CD4-positive, alpha-beta T cell (primary cell): ENCODE results near the gene CD247. TPM values are rescaled to one million over a fixed set of nuclear protein-coding genes. Genes with fewer than 3 reads are reported as not detected.

Experiments used
- ATAC-seq: fragments of 200-7000 bp; cut with Tn5 transposase; one replicate; pipeline ENCODE4 v1.10.0; 2022; ENCODE audit warnings: mild to moderate bottlenecking; ENCODE audit not compliant: poor library complexity
- CTCF ChIA-PET: fragments of 350-600 bp; sonication (Branson Sonifier 250); formaldehyde crosslinking; loops from one replicate; lab custom pipeline; 2021; ENCODE audit warnings: antibody characterized with exemption, inconsistent platforms; lab: Charles Lee
- POLR2A ChIA-PET: fragments of 350-600 bp; sonication (Branson Sonifier 250); formaldehyde crosslinking; loops from one replicate; lab custom pipeline; 2021; ENCODE audit warnings: antibody characterized with exemption, inconsistent platforms; lab: Charles Lee
- DNase-seq, 14 experiments: peaks; one replicate each; pipeline ENCODE4 v3.0.0-alpha.2; 2013 to 2020; ENCODE audit warnings: mixed read lengths in 2 of 14
- H3K27ac ChIP-seq, 2 donors: one replicate each; pipeline versions ENCODE4 v1.5.1 to v1.7.0; 2013; ENCODE audit warnings: low read length in 2 of 2, low read depth in 1 of 2, mild to moderate bottlenecking in 1 of 2
- H3K27me3 ChIP-seq, 2 experiments: 1 replicate in 1 of 2; 2 replicates in 1 of 2; pipeline versions ENCODE4 v1.6.1 to v1.7.0; 2013; ENCODE audit warnings: low read length in 2 of 2, control low read depth in 1 of 2, mild to moderate bottlenecking in 1 of 2, moderate library complexity in 1 of 2; ENCODE audit not compliant: insufficient read depth in 2 of 2, control insufficient read depth in 1 of 2
- H3K36me3 ChIP-seq: one replicate; pipeline ENCODE4 v1.6.1; 2013; ENCODE audit warnings: low read length, control low read depth; ENCODE audit not compliant: insufficient read depth
- H3K4me1 ChIP-seq: one replicate; pipeline ENCODE4 v1.6.1; 2013; ENCODE audit warnings: low read length, control low read depth; ENCODE audit not compliant: insufficient read depth
- H3K4me3 ChIP-seq: one replicate; pipeline ENCODE4 v1.5.1; 2013; ENCODE audit warnings: mild to moderate bottlenecking, low read length, moderate library complexity
- H3K9me3 ChIP-seq, 2 experiments: 1 replicate in 1 of 2; 2 replicates in 1 of 2; pipeline versions ENCODE4 v1.6.1 to v1.7.0; 2013; ENCODE audit warnings: low read length in 2 of 2, mild to moderate bottlenecking in 2 of 2, control low read depth in 1 of 2, moderate library complexity in 1 of 2; ENCODE audit not compliant: control insufficient read depth in 1 of 2, insufficient read depth in 1 of 2
- H3K27ac Mint-ChIP-seq: one replicate; pipeline ENCODE4 v1.8.0; 2020; ENCODE audit warnings: mixed read lengths
- H3K27me3 Mint-ChIP-seq: one replicate; pipeline ENCODE4 v1.8.0; 2021; ENCODE audit warnings: mixed read lengths
- H3K36me3 Mint-ChIP-seq: one replicate; pipeline ENCODE4 v1.8.0; 2021; ENCODE audit warnings: low read depth, mixed read lengths
- H3K4me1 Mint-ChIP-seq: one replicate; pipeline ENCODE4 v1.8.0; 2021; ENCODE audit warnings: low read depth, mixed read lengths
- H3K4me3 Mint-ChIP-seq: one replicate; pipeline ENCODE4 v1.8.0; 2020; ENCODE audit warnings: mild to moderate bottlenecking, mixed read lengths
- H3K9me3 Mint-ChIP-seq: one replicate; pipeline ENCODE4 v1.8.0; 2020; ENCODE audit warnings: mixed read lengths
- CTCF ChIP-seq: fragments of 200-600 bp; IDR thresholded peaks from one replicate; pipeline ENCODE4 v1.8.0; 2022; ENCODE audit warnings: antibody characterized with exemption, mild to moderate bottlenecking
- intact Hi-C, 2 experiments: fragments of 100-400 bp; cut with DNase I in 1 of 2; cut with micrococcal nuclease in 1 of 2; formaldehyde crosslinking; loops; one replicate each; pipeline versions ENCODE4 v1.15.1 to v1.9.0; 2023 to 2025; cut with DNase I, micrococcal nuclease
- total RNA-seq, 174 experiments: library from RNA in 2 of 174; stranded (reverse) in 2 of 174; gene quantifications; one replicate each; pipeline ENCODE4 v1.2.3 and lab custom pipeline; 2021 to 2026

Gene CD247
- total RNA-seq, 2 experiments from 2014 or later, result 355 to 378 TPM

- Mint-ChIP-seq H3K27me3 (no peaks in the 10 kb centered on the region), H3K36me3 (peaks cover 69% of the 10 kb centered on the region), H3K4me1 (peaks cover 100% of the 10 kb centered on the region), H3K4me3 (peak overlapping the region; percentile 58), H3K9me3 (no peaks in the 10 kb centered on the region), H3K27ac (peak overlapping the region; percentile 100)
- H3K27me3 ChIP-seq, result no peaks in the 10 kb centered on the region
- no peaks in the 10 kb centered on the region for H3K9me3 ChIP-seq
- ChIA-PET POLR2A (interaction anchor here (0.8 to 2.4 kb wide), 6 partner anchors 9 to 44 kb away, joined by 3 to 15 read pairs (median 4); no protein-coding TSS in a partner anchor), CTCF (interaction anchor here (0.7 to 1.2 kb wide), 4 partner anchors 8 to 26 kb away, joined by 3 to 6 read pairs (median 3); no protein-coding TSS in a partner anchor)
- ATAC-seq, result no peak
- H3K4me1 ChIP-seq, result peaks cover 76% of the 10 kb centered on the region
- no peak for TF ChIP-seq CTCF
- intact Hi-C loops, result no loop called here
- H3K36me3 ChIP-seq, result peaks cover 26% of the 10 kb centered on the region
- peak overlapping the region; percentile 36 for H3K4me3 ChIP-seq
- H3K27ac ChIP-seq, result peak overlapping the region; percentile 67
- DNase-seq, result peak in 2 of 14 experiments; percentile 34 to 51
These were observed 45.4 kb downstream of the CD247 start for GRCh38 chr1:167472752-167473521.

- Histone ChIP-seq H3K4me3 (no peak overlapping the region), H3K36me3 (peaks cover 15% of the 10 kb centered on the region), H3K27ac (peak overlapping the region in 1 of 2 donors; percentile 13), H3K9me3 (no peaks in the 10 kb centered on the region), H3K27me3 (no peaks in the 10 kb centered on the region), H3K4me1 (peaks cover 75% of the 10 kb centered on the region)
- peak overlapping the region; percentile 58 for H3K4me3 Mint-ChIP-seq
- intact Hi-C loops, result no loop called here
- no peaks in the 10 kb centered on the region for H3K27me3 Mint-ChIP-seq
- CTCF ChIA-PET, result interaction anchor here (0.9 to 1.3 kb wide), 2 partner anchors 10 to 45 kb away, joined by 3 read pairs; no protein-coding TSS in a partner anchor
- no peak for TF ChIP-seq CTCF
- POLR2A ChIA-PET, result interaction anchor here (0.9 to 8.0 kb wide), 5 partner anchors 15 to 33 kb away, joined by 3 to 78 read pairs (median 9); no protein-coding TSS in a partner anchor
- H3K36me3 Mint-ChIP-seq, result peaks cover 69% of the 10 kb centered on the region
- peak overlapping the region; percentile 100 for H3K27ac Mint-ChIP-seq
- DNase-seq (peak in 2 of 14 experiments; percentile 3 to 24), ATAC-seq (no peak)
- H3K9me3 Mint-ChIP-seq, result no peaks in the 10 kb centered on the region
- peaks cover 97% of the 10 kb centered on the region for H3K4me1 Mint-ChIP-seq
These were observed 46.8 kb downstream of the CD247 start for GRCh38 chr1:167471568-167471967.

- ChIA-PET CTCF (interaction anchor here (0.9 to 1.1 kb wide), 2 partner anchors 64 kb away, joined by 3 read pairs; no protein-coding TSS in a partner anchor), POLR2A (interaction anchor here (2.6 to 8.0 kb wide), 3 partner anchors 10 to 47 kb away, joined by 9 to 78 read pairs (median 60); no protein-coding TSS in a partner anchor)
- Mint-ChIP-seq H3K27ac (peak overlapping the region; percentile 100), H3K4me1 (peaks cover 93% of the 10 kb centered on the region), H3K27me3 (no peaks in the 10 kb centered on the region), H3K9me3 (no peaks in the 10 kb centered on the region), H3K4me3 (peak overlapping the region; percentile 44), H3K36me3 (peaks cover 78% of the 10 kb centered on the region)
- Histone ChIP-seq H3K9me3 (no peaks in the 10 kb centered on the region), H3K27me3 (no peaks in the 10 kb centered on the region), H3K36me3 (peaks cover 24% of the 10 kb centered on the region), H3K27ac (no peak overlapping the region), H3K4me1 (peaks cover 72% of the 10 kb centered on the region), H3K4me3 (no peak overlapping the region)
- ATAC-seq (no peak), DNase-seq (peak in 1 of 14 experiments; percentile 10)
- no peak for TF ChIP-seq CTCF
- intact Hi-C loops, result loop anchor here in 1 of 2 experiments (2.0 kb wide), 1 partner anchor 13 kb away; no protein-coding TSS in a partner anchor
These were observed 48.9 kb downstream of the CD247 start for GRCh38 chr1:167469280-167469965.
